C4-2B (cell line): Measurements from ENCODE around the gene TNFAIP1.

Experiments used
- CTCF ChIP-seq: fragments of 450-650 bp; conservative IDR thresholded peaks from 2 replicates; pipeline ENCODE4 v1.5.1; 2017; ENCODE audit warnings: mild to moderate bottlenecking
- ZFX ChIP-seq: fragments of 450-650 bp; IDR thresholded peaks from 2 replicates; pipeline ENCODE4 v1.6.1; 2017

DNA sequence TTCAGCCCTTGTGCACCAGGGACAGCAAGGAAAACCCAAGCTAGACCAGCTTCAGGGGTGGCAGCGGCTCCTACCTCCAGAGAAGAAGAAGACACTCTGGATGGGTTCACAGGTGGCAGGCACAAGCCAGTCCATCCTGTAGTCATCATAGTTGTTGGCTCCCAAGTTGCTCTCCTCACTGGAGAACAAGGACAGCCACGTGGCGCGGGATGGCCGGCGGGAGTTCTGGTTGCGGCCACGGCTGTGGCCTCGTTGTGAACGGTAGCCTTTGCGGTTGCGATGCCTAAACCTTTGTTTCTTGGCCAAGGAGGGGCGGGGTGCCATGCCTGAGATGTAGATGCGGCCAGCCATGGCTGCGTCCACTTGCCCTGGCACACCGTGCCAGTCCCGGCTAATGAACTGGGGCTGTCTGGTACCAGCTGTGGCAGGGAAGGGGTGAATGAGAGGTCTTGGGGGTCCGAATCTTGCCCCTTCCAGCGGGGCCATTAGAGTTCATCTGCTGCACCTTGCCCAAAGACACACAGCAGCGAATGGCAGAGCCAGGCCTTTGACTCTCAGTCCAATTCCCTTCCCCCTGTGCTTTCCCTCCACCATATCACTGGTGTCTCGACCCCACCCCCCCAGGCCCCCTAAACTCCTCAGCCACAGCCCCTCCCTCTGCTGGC is 32.2 kb downstream of the TNFAIP1 start:
- TF ChIP-seq CTCF (no peak), ZFX (no peak)
